NT2/D1 (cell line): ENCODE measurements around the gene SPATA2L.

Experiments used
- DNase-seq: peaks from one replicate; pipeline ENCODE4 v3.0.0-alpha.2; 2011; ENCODE audit warnings: low read depth, low spot score
- H3K27me3 ChIP-seq: 2 replicates; pipeline ENCODE4 v1.6.0; 2011; ENCODE audit warnings: mild to moderate bottlenecking; ENCODE audit not compliant: insufficient read length, insufficient read depth
- H3K36me3 ChIP-seq: 2 replicates; pipeline ENCODE4 v1.6.1; 2011; ENCODE audit warnings: mild to moderate bottlenecking, low read length, mixed read lengths; ENCODE audit not compliant: insufficient read depth, insufficient read length
- H3K4me1 ChIP-seq: 2 replicates; pipeline ENCODE4 v1.5.1; 2011; ENCODE audit not compliant: insufficient read depth, insufficient read length
- H3K4me3 ChIP-seq: 2 replicates; pipeline ENCODE4 v1.5.1; 2011; ENCODE audit warnings: low read depth; ENCODE audit not compliant: insufficient read length
- H3K9ac ChIP-seq: 2 replicates; pipeline ENCODE4 v1.6.0; 2011; ENCODE audit warnings: low read depth; ENCODE audit not compliant: insufficient read length
- H3K9me3 ChIP-seq: 2 replicates; pipeline ENCODE4 v1.5.1; 2011; ENCODE audit warnings: mild to moderate bottlenecking, low read length; ENCODE audit not compliant: insufficient read depth
- SUZ12 ChIP-seq: IDR thresholded peaks from 2 replicates; pipeline ENCODE4 v1.6.1; 2011; ENCODE audit not compliant: insufficient read length, insufficient read depth; ENCODE audit errors: extremely low read depth
- YY1 ChIP-seq: IDR thresholded peaks from 2 replicates; pipeline ENCODE4 v1.6.1; 2011; ENCODE audit not compliant: insufficient read length, insufficient read depth
- ZNF274 ChIP-seq: IDR thresholded peaks from 2 replicates; pipeline ENCODE4 v1.6.1; 2011; ENCODE audit warnings: mild to moderate bottlenecking, low read depth, low read length

Gene SPATA2L

GRCh38 chr16:89717688-89718505 is 16.4 kb upstream of the SPATA2L start:
- H3K4me3 ChIP-seq = no peak overlapping the region
- H3K27me3 ChIP-seq = peaks cover 30% of the 10 kb centered on the region
- peaks cover 44% of the 10 kb centered on the region for H3K36me3 ChIP-seq
- no peaks in the 10 kb centered on the region for H3K9me3 ChIP-seq
- peaks cover 18% of the 10 kb centered on the region for H3K4me1 ChIP-seq
- H3K9ac ChIP-seq = peak overlapping the region; percentile 42
- no peak for TF ChIP-seq ZNF274
- TF ChIP-seq SUZ12 = no peak
- no peak for TF ChIP-seq YY1
- DNase-seq = no peak

GRCh38 chr16:89716916-89717687 is 15.6 kb upstream of the SPATA2L start:
- peaks cover 22% of the 10 kb centered on the region for H3K27me3 ChIP-seq
- no peaks in the 10 kb centered on the region for H3K9me3 ChIP-seq
- H3K4me1 ChIP-seq = peaks cover 12% of the 10 kb centered on the region
- peak overlapping the region; percentile 42 for H3K9ac ChIP-seq
- peaks cover 40% of the 10 kb centered on the region for H3K36me3 ChIP-seq
- TF ChIP-seq ZNF274 (no peak), YY1 (no peak), SUZ12 (no peak)
- no peak for DNase-seq
- H3K4me3 ChIP-seq = no peak overlapping the region

- TF ChIP-seq SUZ12 = no peak
- TF ChIP-seq YY1 = no peak
- no peak for TF ChIP-seq ZNF274
- Histone ChIP-seq H3K36me3 (peaks cover 40% of the 10 kb centered on the region), H3K4me3 (no peak overlapping the region), H3K4me1 (peaks cover 12% of the 10 kb centered on the region), H3K9me3 (no peaks in the 10 kb centered on the region), H3K27me3 (peaks cover 22% of the 10 kb centered on the region), H3K9ac (no peak overlapping the region)
- DNase-seq = no peak
Observed at GRCh38 chr16:89716493-89716892, 15.0 kb upstream of the SPATA2L start.

GRCh38 chr16:89712274-89712781 is 10.8 kb upstream of the SPATA2L start:
- no peak for DNase-seq
- H3K4me3 ChIP-seq = peak overlapping the region; percentile 90
- TF ChIP-seq YY1 (no peak), ZNF274 (no peak), SUZ12 (no peak)

GRCh38 chr16:89711601-89712273 is 10.2 kb upstream of the SPATA2L start:
- H3K9ac ChIP-seq = peak overlapping the region; percentile 95
- peak; percentile 60 for DNase-seq
- TF ChIP-seq SUZ12 = no peak
- TF ChIP-seq ZNF274 = no peak
- TF ChIP-seq YY1 = no peak
- no peaks in the 10 kb centered on the region for H3K9me3 ChIP-seq
- H3K4me1 ChIP-seq = peaks cover 23% of the 10 kb centered on the region
- H3K27me3 ChIP-seq = peaks cover 10% of the 10 kb centered on the region
- H3K4me3 ChIP-seq = peak overlapping the region; percentile 90
- peaks cover 25% of the 10 kb centered on the region for H3K36me3 ChIP-seq

More at GRCh38 chr16:89712274-89712781, 10.8 kb upstream of the SPATA2L start:
- Histone ChIP-seq H3K36me3 (peaks cover 28% of the 10 kb centered on the region), H3K4me1 (peaks cover 25% of the 10 kb centered on the region), H3K9me3 (no peaks in the 10 kb centered on the region), H3K9ac (peak overlapping the region; percentile 95), H3K27me3 (peaks cover 9% of the 10 kb centered on the region)

GRCh38 chr16:89710709-89711564 is 9.4 kb upstream of the SPATA2L start:
- Histone ChIP-seq H3K27me3 (peaks cover 10% of the 10 kb centered on the region), H3K36me3 (peaks cover 19% of the 10 kb centered on the region), H3K9ac (peak overlapping the region; percentile 44), H3K4me3 (no peak overlapping the region), H3K4me1 (peaks cover 30% of the 10 kb centered on the region), H3K9me3 (no peaks in the 10 kb centered on the region)
- TF ChIP-seq YY1 (no peak), ZNF274 (no peak), SUZ12 (no peak)
- DNase-seq = no peak
